Small intestine (tissue), 7 donors: ENCODE measurements around the gene SLC12A5. TPM values are rescaled to one million over a fixed set of nuclear protein-coding genes. Genes with fewer than 3 reads are reported as not detected.

Experiments used
- DNase-seq, 2 donors: peaks; one replicate each; pipeline versions ENCODE4 v3.0.0 to v3.0.0-alpha.2; 2013
- FAIRE-seq: peaks from 2 replicates; lab custom pipeline; 2012; peaks lifted over from hg19 to GRCh38; lab: Jason Lieb, UNC
- H3K27ac ChIP-seq, 3 donors: one replicate each; pipeline ENCODE4 v1.5.1; 2013; ENCODE audit warnings: low read length in 2 of 3, mild to moderate bottlenecking in 2 of 3, control low read depth in 1 of 3, inconsistent platforms in 1 of 3, low read depth in 1 of 3, moderate library complexity in 1 of 3
- H3K27me3 ChIP-seq, 3 donors: one replicate each; pipeline ENCODE4 v1.6.1; 2013; ENCODE audit warnings: low read length in 3 of 3, inconsistent platforms in 1 of 3; ENCODE audit not compliant: control insufficient read depth in 3 of 3, insufficient read depth in 3 of 3
- H3K36me3 ChIP-seq, 3 donors: one replicate each; pipeline ENCODE4 v1.6.1; 2013; ENCODE audit warnings: low read length in 3 of 3, inconsistent platforms in 1 of 3, low read depth in 1 of 3, mild to moderate bottlenecking in 1 of 3, moderate library complexity in 1 of 3; ENCODE audit not compliant: control insufficient read depth in 3 of 3, insufficient read depth in 2 of 3
- H3K4me1 ChIP-seq, 3 donors: one replicate each; pipeline ENCODE4 v1.6.1; 2013; ENCODE audit warnings: low read length in 2 of 3, inconsistent platforms in 1 of 3, low read depth in 1 of 3, mild to moderate bottlenecking in 1 of 3, moderate library complexity in 1 of 3; ENCODE audit not compliant: control insufficient read depth in 3 of 3, insufficient read depth in 2 of 3
- H3K4me3 ChIP-seq, 3 donors: one replicate each; pipeline ENCODE4 v1.5.1; 2013; ENCODE audit warnings: low read length in 3 of 3, control low read depth in 1 of 3, inconsistent platforms in 1 of 3, low read depth in 1 of 3, mild to moderate bottlenecking in 1 of 3, moderate library complexity in 1 of 3
- H3K9me3 ChIP-seq, 2 donors: one replicate each; pipeline ENCODE4 v1.6.1; 2013; ENCODE audit warnings: low read depth in 1 of 2, low read length in 1 of 2; ENCODE audit not compliant: control insufficient read depth in 2 of 2, insufficient read depth in 1 of 2
- WGBS, 3 donors: extraction: QIAGEN DNeasy Blood & Tissue Kit; methylation state at CpG; one replicate each; pipeline ENCODE4 v1.1.7; 2013; 5-methylcytosine and 5-hydroxymethylcytosine counted together
- polyA plus RNA-seq, 4 donors: library from polyadenylated mRNA; stranded (reverse) in 3 of 4; unstranded in 1 of 4; fragments of 200-250 nt in 3 of 4; fragments of 120-200 nt in 1 of 4; gene quantifications; one replicate each; pipeline versions ENCODE4 v1.2.1 to v1.2.3, GENCODE V29; 2013
- donor health status: healthy with polysubstance abuse.
- donor health status: control.
- donor health status: control.
- donor health status: Bipolar disorder and iron deficiency.
- donor health status: healthy.

SLC12A5 gene
- polyA plus RNA-seq, 4 donors = 2.1 to 4.6 TPM; not detected in 2

DNA sequence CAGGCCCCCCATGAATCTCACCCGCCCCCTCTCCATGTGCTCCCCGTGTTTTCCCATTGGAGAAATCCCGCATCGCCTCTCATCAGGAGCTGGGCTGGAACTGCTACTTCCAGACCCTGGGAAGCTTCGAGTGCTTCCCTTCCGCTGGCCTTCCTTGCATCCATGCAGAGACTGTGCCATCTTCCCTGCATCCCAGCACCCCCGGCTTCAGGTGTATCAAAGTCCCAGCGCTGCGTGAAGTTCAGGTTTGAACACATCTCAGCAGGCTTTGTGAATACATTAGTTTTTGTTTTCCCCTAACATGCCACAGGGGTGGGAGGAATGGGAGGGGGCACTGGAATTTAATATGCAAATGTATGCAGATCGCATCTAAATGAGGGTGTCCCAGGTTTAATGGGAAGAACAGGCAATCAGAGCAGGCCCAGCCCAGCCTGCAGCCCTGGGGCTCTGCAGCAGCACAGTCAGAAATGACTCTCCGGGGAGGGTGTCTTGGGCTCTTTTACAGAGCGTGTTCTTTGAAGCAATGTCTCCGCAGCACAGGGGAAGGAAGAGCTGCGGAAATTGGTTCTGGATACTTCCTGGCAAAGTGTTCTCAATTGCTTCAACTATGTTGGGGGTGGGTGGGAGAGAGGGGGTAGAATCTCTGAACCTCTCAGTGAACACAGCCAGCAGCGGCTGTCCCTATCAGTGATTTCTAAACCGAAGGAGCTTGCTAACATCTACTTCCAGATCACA, 28.6 kb upstream of the SLC12A5 start:
- H3K4me3 ChIP-seq = no peak overlapping the region
- 41 to 49% (median 47%) methylated on average over 16 of the region's 16 CpGs for WGBS, 3 donors
- H3K4me1 ChIP-seq = no peaks in the 10 kb centered on the region
- DNase-seq = no peak
- H3K27me3 ChIP-seq = peaks cover 0 to 26% (median 3%) of the 10 kb centered on the region in 3 donors
- FAIRE-seq = no peak
- no peaks in the 10 kb centered on the region for H3K36me3 ChIP-seq
- no peak overlapping the region for H3K27ac ChIP-seq
- H3K9me3 ChIP-seq = no peaks in the 10 kb centered on the region

DNA sequence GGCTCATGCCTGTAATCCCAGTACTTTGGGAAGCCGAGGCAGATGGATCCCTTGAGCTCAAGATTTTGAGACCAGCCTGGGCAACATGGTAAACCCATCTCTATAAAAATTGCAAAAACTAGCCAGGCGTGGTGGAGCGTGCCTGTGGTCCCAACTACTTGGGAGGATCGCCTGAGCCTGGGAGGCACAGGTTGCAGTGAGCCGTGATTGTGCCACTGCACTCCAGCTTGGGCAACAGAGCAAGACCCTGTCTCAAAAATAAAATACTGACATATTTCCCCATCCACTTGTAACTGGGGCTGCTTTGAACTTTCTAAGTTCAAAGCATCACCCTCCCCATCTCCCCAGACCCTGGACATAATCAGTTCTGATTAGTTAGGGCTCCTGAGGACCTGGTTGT, 27.5 kb upstream of the SLC12A5 start:
- no peak for DNase-seq
- Histone ChIP-seq H3K4me1 (no peaks in the 10 kb centered on the region), H3K36me3 (no peaks in the 10 kb centered on the region), H3K9me3 (no peaks in the 10 kb centered on the region), H3K27me3 (peaks cover 0 to 30% (median 3%) of the 10 kb centered on the region in 3 donors), H3K27ac (no peak overlapping the region), H3K4me3 (no peak overlapping the region)
- no peak for FAIRE-seq
- 84 to 91% (median 84%) methylated on average over 5 of the region's 5 CpGs for WGBS, 3 donors

DNA sequence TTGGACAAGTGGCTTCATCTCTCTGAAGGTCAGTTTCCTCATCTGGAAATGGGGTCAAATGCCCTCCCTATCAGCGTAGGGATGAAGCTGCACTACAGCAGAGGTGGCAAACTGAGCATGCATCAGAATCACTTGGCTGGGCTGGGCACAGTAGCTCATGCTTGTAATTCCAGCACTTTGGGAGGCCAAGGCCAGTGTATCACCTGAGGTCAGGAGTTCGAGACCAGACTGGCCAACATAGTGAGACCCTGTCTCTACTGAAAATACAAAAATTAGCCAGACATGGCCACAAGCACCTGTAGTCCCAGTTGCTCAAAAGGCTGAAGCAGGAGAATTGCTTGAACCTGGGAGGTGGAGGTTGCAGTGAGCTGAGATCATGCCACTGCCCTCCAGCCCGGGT, 27.0 kb upstream of the SLC12A5 start:
- H3K9me3 ChIP-seq = no peaks in the 10 kb centered on the region
- no peak overlapping the region for H3K27ac ChIP-seq
- H3K36me3 ChIP-seq = no peaks in the 10 kb centered on the region
- 73 to 89% (median 77%) methylated on average over 3 of the region's 3 CpGs for WGBS, 3 donors
- H3K4me3 ChIP-seq = no peak overlapping the region
- peaks cover 0 to 35% (median 3%) of the 10 kb centered on the region in 3 donors for H3K27me3 ChIP-seq
- no peaks in the 10 kb centered on the region for H3K4me1 ChIP-seq
- DNase-seq (no peak), FAIRE-seq (no peak)

DNA sequence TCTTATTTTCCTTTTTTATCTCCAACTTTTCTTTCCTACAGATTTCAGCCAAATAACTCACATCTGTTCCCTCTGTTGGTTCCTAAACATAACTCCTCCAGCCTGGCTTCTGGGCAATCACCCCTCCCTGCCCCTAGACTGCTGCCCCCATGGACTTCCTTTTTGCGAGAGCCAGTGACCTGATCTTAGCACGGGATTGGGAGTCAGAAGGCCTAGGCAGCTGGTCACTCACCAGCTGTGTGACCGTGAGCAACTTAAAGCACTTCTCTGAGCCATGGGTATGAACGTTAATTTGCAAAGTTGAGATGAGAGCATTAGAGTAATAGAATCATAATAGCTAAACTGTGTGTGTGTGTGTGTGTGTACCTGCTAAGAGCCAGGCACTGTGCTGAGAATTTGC, 24.8 kb upstream of the SLC12A5 start:
- DNase-seq (no peak), FAIRE-seq (no peak)
- 43 to 52% (median 44%) methylated on average over 4 of the region's 4 CpGs for WGBS, 3 donors
- Histone ChIP-seq H3K36me3 (no peaks in the 10 kb centered on the region), H3K27ac (no peak overlapping the region), H3K9me3 (no peaks in the 10 kb centered on the region), H3K4me3 (no peak overlapping the region), H3K4me1 (no peaks in the 10 kb centered on the region), H3K27me3 (peaks cover 0 to 48% (median 11%) of the 10 kb centered on the region in 3 donors)

DNA sequence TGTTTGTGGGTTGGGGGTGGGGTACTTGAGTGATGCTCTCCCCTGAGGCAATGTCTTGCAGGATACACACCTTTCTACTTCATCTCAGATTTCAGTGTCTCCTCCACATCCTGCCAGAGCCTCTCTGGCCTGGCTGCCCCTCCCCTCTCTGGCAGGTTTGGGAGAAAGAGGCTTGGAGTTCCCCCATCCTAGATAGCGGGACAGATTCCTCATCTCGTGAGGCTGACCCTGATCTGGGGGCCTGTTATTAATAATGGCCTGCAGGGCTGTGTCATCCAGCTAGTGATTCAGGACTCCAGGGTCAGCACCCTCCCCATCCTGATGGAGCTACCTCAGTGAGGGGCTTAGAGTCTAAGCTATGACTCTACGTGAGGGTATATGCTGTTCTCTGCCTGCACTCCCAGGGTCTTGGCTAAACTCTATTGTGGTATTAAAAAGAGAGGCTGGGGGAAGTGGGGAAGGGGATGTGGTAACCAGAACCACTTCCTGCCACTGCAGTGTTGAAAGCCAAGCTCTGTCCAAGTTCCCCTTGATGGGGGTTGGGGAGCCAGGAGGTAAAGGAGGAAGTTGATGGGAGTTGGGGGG, 24.0 kb upstream of the SLC12A5 start:
- Histone ChIP-seq H3K4me1 (no peaks in the 10 kb centered on the region), H3K4me3 (no peak overlapping the region), H3K9me3 (no peaks in the 10 kb centered on the region), H3K27ac (no peak overlapping the region), H3K27me3 (peaks cover 2 to 55% (median 16%) of the 10 kb centered on the region in 3 donors), H3K36me3 (no peaks in the 10 kb centered on the region)
- WGBS, 3 donors = 13 to 26% (median 16%) methylated on average over 3 of the region's 3 CpGs
- DNase-seq (peak in 1 of 2 donors; percentile 46), FAIRE-seq (no peak)

DNA sequence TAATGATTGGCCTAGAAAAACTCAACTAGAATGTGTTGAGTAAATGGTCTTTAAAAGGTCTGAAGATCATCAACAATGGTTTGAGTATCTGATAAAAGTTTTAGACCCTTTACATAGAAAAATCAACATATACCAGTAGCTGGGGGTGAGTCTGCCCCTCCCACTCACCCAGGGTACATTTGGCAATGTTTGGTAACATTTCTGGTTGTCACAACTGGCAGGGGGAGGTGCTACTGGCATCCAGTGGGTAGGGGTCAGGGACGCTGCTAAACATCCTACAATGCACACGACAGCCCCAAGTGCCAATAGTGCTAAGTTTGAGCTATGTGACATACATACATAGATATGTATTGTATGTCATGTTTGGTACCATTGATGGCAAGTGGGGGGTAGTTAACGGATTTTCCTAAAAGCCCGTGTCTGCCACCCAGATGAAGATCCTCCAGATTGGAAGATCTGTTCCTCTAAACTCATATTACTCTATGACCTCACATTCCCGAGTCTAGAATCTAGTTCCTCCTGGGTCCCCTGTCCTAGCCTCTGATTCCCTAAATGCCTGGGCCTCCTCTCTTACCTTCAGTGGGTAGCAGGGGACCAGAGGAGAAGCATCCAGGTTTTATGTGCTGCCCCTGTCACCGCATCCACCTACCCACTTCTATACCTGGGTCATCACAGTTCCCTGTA, 22.9 kb upstream of the SLC12A5 start:
- FAIRE-seq = no peak

DNA sequence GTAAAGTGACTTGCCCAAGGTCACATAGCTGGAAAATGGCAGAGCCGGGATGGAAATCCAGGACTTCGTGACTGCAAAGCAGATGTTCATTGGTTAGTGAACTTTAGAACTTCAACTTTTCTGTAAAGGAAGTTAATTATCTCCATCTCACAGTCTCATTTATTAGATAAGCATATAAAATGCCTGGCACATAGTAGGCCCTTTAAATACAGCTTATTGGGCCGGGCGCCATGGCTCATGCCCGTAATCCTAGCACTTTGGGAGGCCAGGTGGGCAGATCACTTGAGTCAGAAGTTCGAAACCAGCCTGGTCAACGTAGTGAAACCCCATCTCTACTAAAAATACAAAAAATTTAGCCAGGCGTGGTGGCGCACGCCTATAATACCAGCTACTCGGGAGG, 22.1 kb upstream of the SLC12A5 start:
- H3K27ac ChIP-seq = no peak overlapping the region
- H3K9me3 ChIP-seq = no peaks in the 10 kb centered on the region
- H3K4me1 ChIP-seq = no peaks in the 10 kb centered on the region
- DNase-seq (no peak), FAIRE-seq (no peak)
- no peak overlapping the region for H3K4me3 ChIP-seq
- WGBS, 3 donors = 85 to 89% (median 85%) methylated on average over 11 of the region's 11 CpGs
- no peaks in the 10 kb centered on the region for H3K36me3 ChIP-seq
- H3K27me3 ChIP-seq = peaks cover 2 to 61% (median 26%) of the 10 kb centered on the region in 3 donors

More for the DNA sequence above, 22.9 kb upstream of the SLC12A5 start:
- no peaks in the 10 kb centered on the region for H3K4me1 ChIP-seq
- DNase-seq = no peak
- WGBS, 3 donors = 74 to 77% (median 76%) methylated on average over 6 of the region's 6 CpGs
- H3K27ac ChIP-seq = no peak overlapping the region
- peaks cover 2 to 56% (median 19%) of the 10 kb centered on the region in 3 donors for H3K27me3 ChIP-seq
- H3K4me3 ChIP-seq = no peak overlapping the region
- H3K9me3 ChIP-seq = no peaks in the 10 kb centered on the region
- no peaks in the 10 kb centered on the region for H3K36me3 ChIP-seq

DNA sequence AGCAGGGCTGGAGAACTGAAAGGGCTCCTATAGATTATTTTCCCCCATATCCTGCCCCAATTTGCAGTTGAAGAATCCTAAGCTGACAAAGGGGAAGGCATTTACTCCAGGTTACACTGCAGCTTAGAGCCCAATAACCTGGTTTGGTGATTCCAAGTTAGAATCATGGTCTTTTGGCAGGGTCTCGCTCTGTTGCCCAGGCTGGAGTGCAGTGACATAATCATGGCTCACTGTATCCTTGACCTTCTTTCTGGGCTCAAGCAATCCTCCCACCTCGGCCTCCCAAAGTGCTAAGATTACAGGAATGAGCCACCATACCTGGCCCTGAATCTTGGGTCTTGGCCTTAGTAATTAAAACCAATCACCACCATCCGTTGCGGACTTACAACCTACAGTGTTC, 21.3 kb upstream of the SLC12A5 start:
- Histone ChIP-seq H3K4me1 (no peaks in the 10 kb centered on the region), H3K9me3 (no peaks in the 10 kb centered on the region), H3K27ac (no peak overlapping the region), H3K4me3 (no peak overlapping the region), H3K36me3 (no peaks in the 10 kb centered on the region), H3K27me3 (peaks cover 2 to 68% (median 28%) of the 10 kb centered on the region in 3 donors)
- WGBS, 3 donors = 74 to 79% (median 77%) methylated on average over 4 of the region's 4 CpGs
- DNase-seq = no peak
- FAIRE-seq = no peak
